Coronary artery (tissue), 2 donors: Measurements from ENCODE around the gene SLC5A11.

Experiments used
- DNase-seq: peaks from one replicate; pipeline ENCODE4 v3.0.0-alpha.2; 2017; ENCODE audit warnings: low spot score
- H3K27ac ChIP-seq, 2 donors: fragments of 200-600 bp; sonication (generic); one replicate each; pipeline ENCODE4 v1.5.1; 2016 to 2019
- H3K4me3 ChIP-seq: fragments of 200-600 bp; sonication (generic); 2 replicates; pipeline ENCODE4 v1.5.1; 2016; ENCODE audit warnings: mild to moderate bottlenecking, moderate library complexity
- TF ChIP-seq, protein P1 (sequence below): fragments of 200-600 bp; sonication (generic); IDR thresholded peaks from one replicate; pipeline ENCODE4 v1.5.1; 2019; ENCODE audit warnings: antibody characterized with exemption

Gene SLC5A11

GRCh38 chr16:24946155-24946554 lies 100.4 kb downstream of the SLC5A11 start:
- DNase-seq: no peak
- Histone ChIP-seq H3K27ac (no peak overlapping the region), H3K4me3 (no peak overlapping the region)
- TF ChIP-seq, protein P1, sequence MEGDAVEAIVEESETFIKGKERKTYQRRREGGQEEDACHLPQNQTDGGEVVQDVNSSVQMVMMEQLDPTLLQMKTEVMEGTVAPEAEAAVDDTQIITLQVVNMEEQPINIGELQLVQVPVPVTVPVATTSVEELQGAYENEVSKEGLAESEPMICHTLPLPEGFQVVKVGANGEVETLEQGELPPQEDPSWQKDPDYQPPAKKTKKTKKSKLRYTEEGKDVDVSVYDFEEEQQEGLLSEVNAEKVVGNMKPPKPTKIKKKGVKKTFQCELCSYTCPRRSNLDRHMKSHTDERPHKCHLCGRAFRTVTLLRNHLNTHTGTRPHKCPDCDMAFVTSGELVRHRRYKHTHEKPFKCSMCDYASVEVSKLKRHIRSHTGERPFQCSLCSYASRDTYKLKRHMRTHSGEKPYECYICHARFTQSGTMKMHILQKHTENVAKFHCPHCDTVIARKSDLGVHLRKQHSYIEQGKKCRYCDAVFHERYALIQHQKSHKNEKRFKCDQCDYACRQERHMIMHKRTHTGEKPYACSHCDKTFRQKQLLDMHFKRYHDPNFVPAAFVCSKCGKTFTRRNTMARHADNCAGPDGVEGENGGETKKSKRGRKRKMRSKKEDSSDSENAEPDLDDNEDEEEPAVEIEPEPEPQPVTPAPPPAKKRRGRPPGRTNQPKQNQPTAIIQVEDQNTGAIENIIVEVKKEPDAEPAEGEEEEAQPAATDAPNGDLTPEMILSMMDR: no peak

- TF ChIP-seq, protein P1: no peak
- DNase-seq: no peak
- H3K27ac ChIP-seq: no peak overlapping the region
- no peak overlapping the region for H3K4me3 ChIP-seq
Measured at GRCh38 chr16:24950275-24950674, 104.5 kb downstream of the SLC5A11 start.

- H3K4me3 ChIP-seq: no peak overlapping the region
- TF ChIP-seq, protein P1: no peak
- no peak overlapping the region for H3K27ac ChIP-seq
- DNase-seq: no peak
Measured at GRCh38 chr16:24953306-24953705, 107.5 kb downstream of the SLC5A11 start.

DNA sequence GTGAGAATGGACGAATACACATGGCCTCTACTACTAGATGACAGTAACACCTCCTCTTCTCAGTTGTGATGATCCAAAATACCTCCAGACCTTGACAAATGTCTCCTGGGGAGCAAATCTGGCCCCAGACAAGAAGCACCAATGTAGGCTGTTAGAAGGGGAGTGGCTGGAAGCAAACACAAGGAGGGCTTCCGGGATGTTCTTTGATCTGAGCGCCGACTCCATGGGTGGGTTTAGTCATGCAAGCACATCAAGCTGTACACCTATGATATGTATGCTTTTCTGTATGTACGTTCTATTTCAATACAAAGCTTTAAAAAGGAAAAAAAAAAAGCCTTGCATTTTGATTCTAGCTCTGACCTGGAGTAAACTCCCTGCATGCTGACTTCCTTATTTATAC lies 108.0 kb downstream of the SLC5A11 start:
- TF ChIP-seq, protein P1: no peak

GRCh38 chr16:24954137-24954536 lies 108.4 kb downstream of the SLC5A11 start:
- DNase-seq: no peak
- TF ChIP-seq, protein P1: no peak

More for the DNA sequence above, 108.0 kb downstream of the SLC5A11 start:
- no peak for DNase-seq
- Histone ChIP-seq H3K4me3 (no peak overlapping the region), H3K27ac (no peak overlapping the region)

GRCh38 chr16:24955975-24956731 lies 110.4 kb downstream of the SLC5A11 start:
- no peak for DNase-seq
- no peak overlapping the region for H3K4me3 ChIP-seq
- no peak overlapping the region for H3K27ac ChIP-seq
- TF ChIP-seq, protein P1: no peak

More at GRCh38 chr16:24954137-24954536, 108.4 kb downstream of the SLC5A11 start:
- H3K27ac ChIP-seq: no peak overlapping the region
- H3K4me3 ChIP-seq: no peak overlapping the region

- H3K4me3 ChIP-seq: no peak overlapping the region
- no peak for DNase-seq
- no peak overlapping the region for H3K27ac ChIP-seq
- TF ChIP-seq, protein P1: no peak
Measured at GRCh38 chr16:24957887-24958286, 112.1 kb downstream of the SLC5A11 start.
